Measurements from ENCODE around the gene SIAH1. TPM values are rescaled to one million over a fixed set of nuclear protein-coding genes. Genes with fewer than 3 reads are reported as not detected.
A peak's percentile ranks its signal among the peaks of the same experiment; 100 is the strongest.
"Not testable (repeated sequence)": the region's sequence is repeated elsewhere in the genome, so short reads cannot be mapped to it uniquely, and the experiment has no call there.

SIAH1 gene
- total RNA-seq, 1 donor from 2014 or later = 73.9 TPM

DNA sequence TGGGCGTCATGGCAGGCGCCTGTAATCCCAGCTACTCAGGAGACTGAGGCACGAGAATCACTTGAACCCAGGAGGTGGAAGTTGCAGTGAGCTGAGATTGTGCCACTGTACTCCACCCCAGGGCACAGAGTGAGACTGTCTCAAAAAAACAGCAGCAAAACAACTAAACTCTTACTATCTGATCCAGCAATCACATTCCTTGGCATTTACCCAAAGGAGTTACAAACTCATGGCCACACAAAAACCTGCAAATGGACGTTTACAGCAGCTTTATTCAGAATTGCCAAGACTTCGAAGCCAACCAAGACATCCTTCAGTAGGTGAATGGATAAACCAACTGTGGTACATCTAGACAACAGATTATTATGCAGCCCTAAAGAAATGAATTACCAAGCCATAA, 4.0 kb downstream of the SIAH1 start:
- Mint-ChIP-seq H3K4me3 (no peak overlapping the region), H3K9me3 (peaks cover 22% of the 10 kb centered on the region), H3K36me3 (peaks cover 26% of the 10 kb centered on the region), H3K27ac (no peak overlapping the region), H3K27me3 (ENCODE audit: insufficient read depth, low read depth) (peaks cover 8% of the 10 kb centered on the region), H3K4me1 (peaks cover 40% of the 10 kb centered on the region)
- Histone ChIP-seq H3K27me3 (no peaks in the 10 kb centered on the region), H2AFZ (replicated peaks) (no peak overlapping the region), H3F3A (ENCODE audit: low read depth) (peaks cover 27% of the 10 kb centered on the region), H3K9me3 (ENCODE audit: low read depth) (no peaks in the 10 kb centered on the region), H3K27ac (no peak overlapping the region), H3K36me3 (no peaks in the 10 kb centered on the region), H3K79me2 (ENCODE audit: low read depth) (peaks cover 83% of the 10 kb centered on the region), H3K4me1 (peaks cover 38% of the 10 kb centered on the region), H3K9ac (no peak overlapping the region), H3K4me3 (no peak overlapping the region), H3K4me2 (no peak overlapping the region), H4K20me1 (ENCODE audit: low read depth) (peaks cover 61% of the 10 kb centered on the region)
- DNase-seq (ENCODE audit: low spot score) = no peak
- no peak for TF ChIP-seq EZH2 (IDR thresholded peaks at IDR 0.05)
- TF ChIP-seq EZH2phosphoT487 (IDR thresholded peaks at IDR 0.05) = no peak
- TF ChIP-seq CTCF (IDR thresholded peaks at IDR 0.05) = no peak

DNA sequence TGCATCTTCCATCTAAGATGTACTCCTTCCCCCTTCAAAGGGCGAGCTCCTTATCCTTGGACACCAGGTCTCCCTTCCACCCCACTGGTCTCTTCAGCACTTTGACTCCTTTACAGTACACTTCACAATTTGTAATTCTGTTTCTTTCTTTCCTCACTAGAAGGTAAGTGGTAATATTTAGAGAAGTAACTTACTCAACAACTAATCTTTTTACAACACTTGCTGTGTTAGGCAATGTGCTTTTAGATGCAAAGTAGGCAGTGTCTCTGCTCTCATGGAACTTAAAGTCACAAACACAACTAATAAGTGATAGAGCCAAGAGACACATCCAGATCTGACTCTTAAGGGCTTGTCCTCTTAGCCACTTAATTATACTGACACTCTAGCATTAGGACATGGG, 6.4 kb downstream of the SIAH1 start:
- TF ChIP-seq CTCF (IDR thresholded peaks at IDR 0.05) = no peak
- TF ChIP-seq EZH2phosphoT487 (IDR thresholded peaks at IDR 0.05) = no peak
- TF ChIP-seq EZH2 (IDR thresholded peaks at IDR 0.05) = no peak
- Histone ChIP-seq H3K36me3 (no peaks in the 10 kb centered on the region), H3K27ac (no peak overlapping the region), H3F3A (ENCODE audit: low read depth) (peaks cover 15% of the 10 kb centered on the region), H3K4me2 (peak overlapping the region; percentile 24), H2AFZ (replicated peaks) (no peak overlapping the region), H3K9ac (no peak overlapping the region), H4K20me1 (ENCODE audit: low read depth) (peaks cover 81% of the 10 kb centered on the region), H3K4me1 (peaks cover 56% of the 10 kb centered on the region), H3K79me2 (ENCODE audit: low read depth) (peaks cover 100% of the 10 kb centered on the region), H3K9me3 (ENCODE audit: low read depth) (no peaks in the 10 kb centered on the region), H3K27me3 (no peaks in the 10 kb centered on the region), H3K4me3 (no peak overlapping the region)
- no peak overlapping the region for H3K27ac Mint-ChIP-seq
- H3K4me3 Mint-ChIP-seq = no peak overlapping the region
- H3K27me3 Mint-ChIP-seq (ENCODE audit: insufficient read depth, low read depth) = peaks cover 5% of the 10 kb centered on the region
- peaks cover 35% of the 10 kb centered on the region for H3K4me1 Mint-ChIP-seq
- DNase-seq (ENCODE audit: low spot score) = no peak
- H3K36me3 Mint-ChIP-seq = peaks cover 23% of the 10 kb centered on the region
- peaks cover 20% of the 10 kb centered on the region for H3K9me3 Mint-ChIP-seq

DNA sequence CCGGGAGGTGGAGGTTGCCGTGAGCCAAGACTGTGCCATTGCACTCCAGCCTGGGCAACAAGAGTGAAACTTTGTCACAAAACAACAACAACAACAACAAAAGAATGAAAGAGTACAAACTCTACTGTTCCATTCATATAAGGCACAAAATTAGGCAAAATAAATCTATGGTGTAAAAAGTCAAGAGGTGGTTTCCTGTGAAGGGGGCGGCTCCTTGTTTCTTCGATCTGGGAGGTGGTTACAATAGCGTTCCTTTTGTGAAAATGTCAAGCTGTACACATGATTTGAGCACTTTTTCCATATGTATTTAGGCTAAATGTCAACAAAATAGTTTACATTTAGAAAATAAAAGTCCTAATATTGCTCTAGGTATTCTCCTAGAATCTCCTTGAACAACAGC, 6.9 kb downstream of the SIAH1 start:
- H3F3A ChIP-seq (ENCODE audit: low read depth) = peaks cover 14% of the 10 kb centered on the region
- H2AFZ ChIP-seq (replicated peaks) = no peak overlapping the region
- H3K9me3 ChIP-seq (ENCODE audit: low read depth) = no peaks in the 10 kb centered on the region
- H3K4me3 Mint-ChIP-seq = no peak overlapping the region
- H3K4me1 Mint-ChIP-seq = peaks cover 30% of the 10 kb centered on the region
- H3K36me3 Mint-ChIP-seq = peaks cover 23% of the 10 kb centered on the region
- H4K20me1 ChIP-seq (ENCODE audit: low read depth) = peaks cover 81% of the 10 kb centered on the region
- H3K79me2 ChIP-seq (ENCODE audit: low read depth) = peaks cover 100% of the 10 kb centered on the region
- H3K4me1 ChIP-seq = peaks cover 56% of the 10 kb centered on the region
- no peak overlapping the region for H3K4me3 ChIP-seq
- no peak for DNase-seq (ENCODE audit: low spot score)
- no peak overlapping the region for H3K27ac ChIP-seq
- no peaks in the 10 kb centered on the region for H3K36me3 ChIP-seq
- H3K4me2 ChIP-seq = no peak overlapping the region
- H3K27me3 Mint-ChIP-seq (ENCODE audit: insufficient read depth, low read depth) = peaks cover 5% of the 10 kb centered on the region
- peaks cover 20% of the 10 kb centered on the region for H3K9me3 Mint-ChIP-seq
- no peak overlapping the region for H3K27ac Mint-ChIP-seq
- no peak overlapping the region for H3K9ac ChIP-seq
- H3K27me3 ChIP-seq = no peaks in the 10 kb centered on the region
- no peak for TF ChIP-seq EZH2phosphoT487 (IDR thresholded peaks at IDR 0.05)
- TF ChIP-seq EZH2 (IDR thresholded peaks at IDR 0.05) = no peak
- TF ChIP-seq CTCF (IDR thresholded peaks at IDR 0.05) = no peak

DNA sequence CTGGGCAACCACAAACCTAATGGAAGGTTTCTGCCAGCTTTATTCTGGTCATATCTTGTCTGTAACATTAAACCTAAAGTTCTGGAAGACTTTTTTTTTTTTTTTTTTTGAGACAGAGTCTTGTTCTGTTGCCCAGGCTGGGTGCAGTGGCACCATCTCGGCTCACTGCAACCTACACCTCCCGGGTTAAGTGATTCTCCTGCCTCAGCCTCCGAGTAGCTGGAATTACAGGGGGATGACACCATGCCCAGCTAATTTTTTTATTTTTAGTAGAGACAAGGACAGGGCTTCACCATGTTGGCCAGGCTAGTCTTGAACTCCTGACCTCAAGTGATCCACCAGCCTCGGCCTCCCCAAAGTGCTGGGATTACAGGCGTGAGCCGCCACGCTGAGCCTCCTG, 7.9 kb downstream of the SIAH1 start:
- not testable (repeated sequence) for H3K27ac Mint-ChIP-seq; H3K4me2 ChIP-seq; H3K36me3 ChIP-seq; H3K4me3 Mint-ChIP-seq; H3K27me3 Mint-ChIP-seq (ENCODE audit: insufficient read depth, low read depth); H3K27ac ChIP-seq; H3K27me3 ChIP-seq; H2AFZ ChIP-seq (replicated peaks); DNase-seq (ENCODE audit: low spot score); H3K9ac ChIP-seq; H3K4me3 ChIP-seq; H3K9me3 ChIP-seq (ENCODE audit: low read depth)
- Histone ChIP-seq H3F3A (ENCODE audit: low read depth) (peaks cover 14% of the 10 kb centered on the region), H3K79me2 (ENCODE audit: low read depth) (peaks cover 100% of the 10 kb centered on the region), H4K20me1 (ENCODE audit: low read depth) (peaks cover 89% of the 10 kb centered on the region), H3K4me1 (peaks cover 55% of the 10 kb centered on the region)
- peaks cover 18% of the 10 kb centered on the region for H3K9me3 Mint-ChIP-seq
- H3K36me3 Mint-ChIP-seq = peaks cover 23% of the 10 kb centered on the region
- peaks cover 26% of the 10 kb centered on the region for H3K4me1 Mint-ChIP-seq
